ENCODE measurements around the gene LBP. TPM values are rescaled to one million over a fixed set of nuclear protein-coding genes. Genes with fewer than 3 reads are reported as not detected.

The LBP gene
- total and polyA plus RNA-seq, 2 of the 13 experiments (the other 11 are each of a cell fraction or from before 2014, with no cell fraction given) = 0.07 to 0.20 TPM

DNA sequence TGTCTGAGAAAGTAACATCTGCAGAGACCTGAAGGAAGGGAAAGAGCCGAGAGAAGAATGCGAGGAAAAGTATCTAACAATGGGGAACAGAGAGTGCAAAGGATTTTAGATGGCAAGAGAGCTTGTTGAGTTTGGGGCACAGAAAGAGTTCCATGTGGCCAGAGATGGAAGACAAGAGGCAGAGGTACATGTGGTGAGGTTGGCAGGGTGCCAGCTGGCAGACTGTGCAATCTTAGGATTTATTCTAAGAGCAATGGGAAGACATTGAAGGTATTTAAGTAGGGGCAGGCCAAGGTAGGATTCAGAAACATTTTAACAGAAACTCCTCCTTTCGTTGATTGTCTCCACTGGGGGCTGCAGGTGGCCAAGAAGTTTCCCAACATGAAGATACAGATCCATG, 20.4 kb upstream of the LBP start:
- FAIRE-seq = no peak
- Histone ChIP-seq H3K79me2 (ENCODE audit: insufficient read depth, low read length) (no peaks in the 10 kb centered on the region), H3K27ac (ENCODE audit: extremely low read length, insufficient read depth, low read length) (no peak overlapping the region), H3K27me3 (ENCODE audit: control insufficient read depth in 1 of 2, insufficient read depth in 2 of 2, low read length in 2 of 2) (peaks cover 0 to 2% of the 10 kb centered on the region in 2 experiments; a peak in 1 of 5 replicates), H3K4me2 (ENCODE audit: low read depth, low read length) (no peak overlapping the region), H3K36me3 (replicated peaks in 1 of 2; ENCODE audit: control insufficient read depth in 1 of 2, insufficient read depth in 2 of 2, low read length in 2 of 2) (no peaks in the 10 kb centered on the region), H4K20me1 (ENCODE audit: insufficient read depth, low read length) (no peaks in the 10 kb centered on the region), H3K9me3 (ENCODE audit: low read length) (no peaks in the 10 kb centered on the region), H2AFZ (ENCODE audit: low read length) (no peak overlapping the region), H3K4me3 (replicated peaks in 1 of 3; ENCODE audit: insufficient read depth in 1 of 3, low read depth in 2 of 3, low read length in 3 of 3) (no peak overlapping the region), H3K4me1 (ENCODE audit: insufficient read depth, low read length) (peaks cover 12% of the 10 kb centered on the region), H3K9ac (ENCODE audit: insufficient read depth, low read depth, low read length) (no peak overlapping the region)
- intact Hi-C loops (cut with micrococcal nuclease; ENCODE audit: unreplicated experiment) (no loop called here), in situ Hi-C loops (cut with HindIII; ENCODE audit: extremely low pct_ligation_motif_present, low pct_unique_long_range_greater_than_20kb) (loop anchor here (10.0 kb wide), 1 partner anchor 271 kb away; no protein-coding TSS in a partner anchor)
- ChIA-PET CTCF (ENCODE audit: low intra/inter-chr PET ratio, low total read pairs) (no interaction called here), POLR2A (no interaction called here)
- no TSS peak for BruUV-seq (replicated peaks)
- 5% methylated on average over 3 of the region's 3 CpGs for WGBS (ENCODE audit: low lambda C conversion rate)
- ATAC-seq = no peak
- DNase-seq (ENCODE audit: low spot score) = no peak
- TF ChIP-seq LCORL (IDR thresholded peaks at IDR 0.05) = peak; percentile 97
- TF ChIP-seq LCORL (CRISPR knock-in tag; IDR thresholded peaks at IDR 0.05) = no peak
- TF ChIP-seq ZNF136 (CRISPR knock-in tag; IDR thresholded peaks at IDR 0.05; ENCODE audit: low read depth) = no peak
- TF ChIP-seq ZNF512 (CRISPR knock-in tag; IDR thresholded peaks at IDR 0.05) = no peak
- TF ChIP-seq, protein P1, sequence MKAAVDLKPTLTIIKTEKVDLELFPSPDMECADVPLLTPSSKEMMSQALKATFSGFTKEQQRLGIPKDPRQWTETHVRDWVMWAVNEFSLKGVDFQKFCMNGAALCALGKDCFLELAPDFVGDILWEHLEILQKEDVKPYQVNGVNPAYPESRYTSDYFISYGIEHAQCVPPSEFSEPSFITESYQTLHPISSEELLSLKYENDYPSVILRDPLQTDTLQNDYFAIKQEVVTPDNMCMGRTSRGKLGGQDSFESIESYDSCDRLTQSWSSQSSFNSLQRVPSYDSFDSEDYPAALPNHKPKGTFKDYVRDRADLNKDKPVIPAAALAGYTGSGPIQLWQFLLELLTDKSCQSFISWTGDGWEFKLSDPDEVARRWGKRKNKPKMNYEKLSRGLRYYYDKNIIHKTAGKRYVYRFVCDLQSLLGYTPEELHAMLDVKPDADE (CRISPR knock-in tag; IDR thresholded peaks at IDR 0.05) = no peak
- TF ChIP-seq ATF7 (IDR thresholded peaks at IDR 0.05) = no peak
- TF ChIP-seq ATF7 (CRISPR knock-in tag; IDR thresholded peaks at IDR 0.05) = no peak
